ENCODE measurements around the gene MIAT. TPM values are rescaled to one million over a fixed set of nuclear protein-coding genes. Genes with fewer than 3 reads are reported as not detected.
A peak's percentile ranks its signal among the peaks of the same experiment; 100 is the strongest.

MIAT gene
- total and polyA plus RNA-seq, 9 of the 15 experiments (the other 6 are each of a cell fraction or from before 2014, with no cell fraction given), result 0.03 to 0.93 (median 0.34) TPM

- no peak overlapping the region for H3K27ac ChIP-seq (ENCODE audit: extremely low read depth, low read depth, low read length)
- peaks cover 6% of the 10 kb centered on the region; the same call in 1 of the 3 replicates for H3K36me3 ChIP-seq (ENCODE audit: control insufficient read depth, insufficient read depth, low read length)
- in situ Hi-C loops (cut with MboI) (no loop called here), intact Hi-C loops (cut with micrococcal nuclease) (no loop called here)
- no peaks in the 10 kb centered on the region for H3K27me3 ChIP-seq (ENCODE audit: control insufficient read depth in 2 of 2, insufficient read depth in 2 of 2, low read length in 2 of 2)
- CTCF ChIA-PET (ENCODE audit: low intra/inter-chr PET ratio), result no interaction called here
- BruUV-seq (replicated peaks), result no TSS peak
- FAIRE-seq (no peak), ATAC-seq (no peak), DNase-seq (ENCODE audit: extremely low read depth in 1 of 4, low spot score in 3 of 4) (no peak)
- no peaks in the 10 kb centered on the region for H3K79me2 ChIP-seq (ENCODE audit: control insufficient read depth, insufficient read depth, low read length)
- no peak overlapping the region for H3K4me3 ChIP-seq
- no peak overlapping the region for H3K9ac ChIP-seq (ENCODE audit: insufficient read depth in 1 of 2, low read depth in 2 of 2, low read length in 2 of 2)
- 60% methylated on average over 1 of the region's 2 CpGs for WGBS (ENCODE audit: insufficient coverage, low coverage, missing lambda C conversion rate)
- no peaks in the 10 kb centered on the region for H3K9me3 ChIP-seq (replicated peaks; ENCODE audit: control insufficient read depth, insufficient read depth, low read depth, low read length)
- TF ChIP-seq GATA2 (CRISPR knock-in tag; IDR thresholded peaks at IDR 0.05) (no peak), MEIS2 (IDR thresholded peaks at IDR 0.05; ENCODE audit: partially characterized antibody) (peak; percentile 29)
- POLR2A ChIA-PET, result no interaction called here
- peaks cover 0 to 3% of the 10 kb centered on the region in 2 experiments; a peak in 2 of 5 replicates for H3K4me1 ChIP-seq (replicated peaks in 1 of 2; ENCODE audit: control insufficient read depth in 2 of 2, insufficient read depth in 2 of 2, low read length in 2 of 2)
- no peak overlapping the region for H3K4me2 ChIP-seq (ENCODE audit: insufficient read depth, low read length)
- no peaks in the 10 kb centered on the region for H3K9me1 ChIP-seq (ENCODE audit: control insufficient read depth, insufficient read depth, low read length)
- H4K20me1 ChIP-seq (replicated peaks; ENCODE audit: control insufficient read depth, insufficient read depth, low read length), result no peaks in the 10 kb centered on the region; the same call in 1 of the 2 replicates
- no peak overlapping the region for H2AFZ ChIP-seq (ENCODE audit: low read depth, low read length)
These were observed 26.8 kb downstream of the MIAT start for GRCh38 chr22:26684168-26684567.

GRCh38 chr22:26685601-26686000, 28.2 kb downstream of the MIAT start:
- ChIA-PET POLR2A (no interaction called here), CTCF (ENCODE audit: low intra/inter-chr PET ratio) (no interaction called here)
- no TSS peak for BruUV-seq (replicated peaks)
- Histone ChIP-seq H3K9me3 (replicated peaks; ENCODE audit: control insufficient read depth, insufficient read depth, low read depth, low read length) (no peaks in the 10 kb centered on the region), H4K20me1 (replicated peaks; ENCODE audit: control insufficient read depth, insufficient read depth, low read length) (0 out of 2 replicates have a peak, but pooled peaks cover under 1% of the 10 kb centered on the region), H3K36me3 (ENCODE audit: control insufficient read depth, insufficient read depth, low read length) (no peaks in the 10 kb centered on the region), H3K27me3 (ENCODE audit: control insufficient read depth in 2 of 2, insufficient read depth in 2 of 2, low read length in 2 of 2) (no peaks in the 10 kb centered on the region), H3K4me2 (ENCODE audit: insufficient read depth, low read length) (no peak overlapping the region), H3K4me3 (no peak overlapping the region), H3K9ac (ENCODE audit: insufficient read depth in 1 of 2, low read depth in 2 of 2, low read length in 2 of 2) (no peak overlapping the region), H2AFZ (ENCODE audit: low read depth, low read length) (no peak overlapping the region), H3K9me1 (ENCODE audit: control insufficient read depth, insufficient read depth, low read length) (no peaks in the 10 kb centered on the region), H3K79me2 (ENCODE audit: control insufficient read depth, insufficient read depth, low read length) (no peaks in the 10 kb centered on the region), H3K4me1 (replicated peaks in 1 of 2; ENCODE audit: control insufficient read depth in 2 of 2, insufficient read depth in 2 of 2, low read length in 2 of 2) (peaks cover 0 to 3% of the 10 kb centered on the region in 2 experiments; a peak in 1 of 5 replicates), H3K27ac (ENCODE audit: extremely low read depth, low read depth, low read length) (no peak overlapping the region)
- in situ Hi-C loops (cut with MboI) (no loop called here), intact Hi-C loops (cut with micrococcal nuclease) (no loop called here)
- ATAC-seq, result no peak
- TF ChIP-seq ZBTB26 (CRISPR knock-in tag; IDR thresholded peaks at IDR 0.05) (no peak), MAFK (IDR thresholded peaks at IDR 0.05; ENCODE audit: low read length) (no peak), ZNF589 (CRISPR knock-in tag; IDR thresholded peaks at IDR 0.05; ENCODE audit: low read depth) (no peak), ZNF124 (CRISPR knock-in tag; IDR thresholded peaks at IDR 0.05) (no peak), CCAR2 (IDR thresholded peaks at IDR 0.05; ENCODE audit: low read depth, low read length) (no peak), HMG20B (CRISPR knock-in tag; IDR thresholded peaks at IDR 0.05) (no peak), GTF2F1 (IDR thresholded peaks at IDR 0.05; ENCODE audit: low read depth, low read length) (no peak), POLR2AphosphoS5 (IDR thresholded peaks at IDR 0.05; ENCODE audit: control insufficient read depth, insufficient read depth, low read depth, low read length) (no peak)
- 78% methylated on average over 5 of the region's 6 CpGs for WGBS (ENCODE audit: insufficient coverage, low coverage, missing lambda C conversion rate)
- no peak for DNase-seq (ENCODE audit: extremely low read depth in 1 of 4, low spot score in 3 of 4)
- no peak for FAIRE-seq
